GM10266 (cell line): ENCODE results near the gene HPRT1.

Experiments used
- DNase-seq: peaks from one replicate; pipeline ENCODE4 v3.0.0; 2012; ENCODE audit errors: extremely low spot score
- CTCF ChIP-seq: IDR thresholded peaks from 2 replicates; pipeline ENCODE4 v1.5.1; 2012; ENCODE audit warnings: mild to moderate bottlenecking, low read depth; ENCODE audit not compliant: control insufficient read depth, insufficient read depth; ENCODE audit errors: missing control alignments

Gene HPRT1

GRCh38 chrX:134431894-134432293 lies 28.1 kb upstream of the HPRT1 start:
- DNase-seq: no peak
- TF ChIP-seq CTCF: no peak

- no peak for TF ChIP-seq CTCF
These were observed 24.1 kb upstream of the HPRT1 start for GRCh38 chrX:134435894-134436293.

GRCh38 chrX:134443020-134443419 lies 16.9 kb upstream of the HPRT1 start:
- no peak for DNase-seq
- TF ChIP-seq CTCF: no peak

More at GRCh38 chrX:134435894-134436293, 24.1 kb upstream of the HPRT1 start:
- DNase-seq: no peak

- DNase-seq: no peak
- no peak for TF ChIP-seq CTCF
These were observed 16.5 kb upstream of the HPRT1 start for GRCh38 chrX:134443461-134443860.

GRCh38 chrX:134444681-134445080 lies 15.3 kb upstream of the HPRT1 start:
- no peak for DNase-seq
- no peak for TF ChIP-seq CTCF

GRCh38 chrX:134452596-134452995 lies 7.4 kb upstream of the HPRT1 start:
- no peak for TF ChIP-seq CTCF
- no peak for DNase-seq

- DNase-seq: no peak
- TF ChIP-seq CTCF: no peak
These were observed 6.3 kb upstream of the HPRT1 start for GRCh38 chrX:134453631-134454030.
